Spleen (tissue), 11 donors: Measurements from ENCODE around the gene NHLH1. TPM values are rescaled to one million over a fixed set of nuclear protein-coding genes. Genes with fewer than 3 reads are reported as not detected.

Experiments used
- DNase-seq: peaks from one replicate; pipeline ENCODE4 v3.0.0-alpha.2; 2020
- H3K27ac ChIP-seq, 8 donors: fragments of 200-600 bp; sonication (generic) in 7 of 8; 1 replicate in 4 of 8; 2 replicates in 4 of 8; pipeline versions ENCODE4 v1.5.0 to v1.8.0; 2016 to 2021; ENCODE audit warnings: inconsistent platforms in 4 of 8, mild to moderate bottlenecking in 4 of 8, moderate library complexity in 1 of 8
- H3K27me3 ChIP-seq, 7 donors: fragments of 200-600 bp; sonication (generic) in 6 of 7; replicated peaks in 1 of 7; 1 replicate in 4 of 7; 2 replicates in 3 of 7; pipeline versions ENCODE4 v1.5.0 to v1.8.0; 2016 to 2021; ENCODE audit warnings: inconsistent platforms in 3 of 7, mild to moderate bottlenecking in 1 of 7
- H3K36me3 ChIP-seq, 6 donors: fragments of 200-600 bp; sonication (generic) in 5 of 6; 1 replicate in 4 of 6; 2 replicates in 2 of 6; pipeline versions ENCODE4 v1.5.0 to v1.8.0; 2016 to 2021; ENCODE audit warnings: inconsistent platforms in 2 of 6
- H3K4me1 ChIP-seq, 6 donors: fragments of 200-600 bp; sonication (generic) in 5 of 6; 1 replicate in 3 of 6; 2 replicates in 3 of 6; pipeline versions ENCODE4 v1.5.0 to v1.8.0; 2016 to 2021; ENCODE audit warnings: inconsistent platforms in 3 of 6
- H3K4me3 ChIP-seq, 8 donors: fragments of 200-600 bp; sonication (generic) in 7 of 8; 1 replicate in 4 of 8; 2 replicates in 4 of 8; pipeline versions ENCODE4 v1.5.0 to v1.8.0; 2016 to 2021; ENCODE audit warnings: inconsistent platforms in 4 of 8, mild to moderate bottlenecking in 4 of 8, moderate library complexity in 2 of 8
- H3K9me3 ChIP-seq, 8 donors: fragments of 200-600 bp; sonication (generic) in 7 of 8; 1 replicate in 4 of 8; 2 replicates in 4 of 8; pipeline versions ENCODE4 v1.5.0 to v1.8.0; 2016 to 2021; ENCODE audit warnings: inconsistent platforms in 4 of 8
- POLR2A ChIP-seq, 3 donors: fragments of 450-650 bp; IDR thresholded peaks; one replicate each; pipeline ENCODE4 v1.5.1; 2017; ENCODE audit warnings: antibody characterized with exemption in 3 of 3, mild to moderate bottlenecking in 1 of 3
- POLR2AphosphoS5 ChIP-seq, 3 donors: sonication (generic); formaldehyde crosslinking; IDR thresholded peaks; one replicate each; pipeline ENCODE4 v1.5.1; 2017; ENCODE audit warnings: antibody characterized with exemption in 3 of 3
- WGBS, 5 donors: extraction: QIAGEN DNeasy Blood & Tissue Kit in 3 of 5; methylation state at CpG; one replicate each; pipeline versions ENCODE4 v1.1.5 to v1.1.7; 2013 to 2018; 5-methylcytosine and 5-hydroxymethylcytosine counted together
- intact Hi-C: fragments of 100-400 bp; cut with DNase I; formaldehyde crosslinking; loops from one replicate; pipeline ENCODE4 v1.15.0; 2023; ENCODE audit warnings: low total_unique reads
- polyA plus RNA-seq, 3 donors: library from polyadenylated mRNA; stranded (reverse); fragments of 200-250 nt; gene quantifications; one replicate each; pipeline ENCODE4 v1.2.1, GENCODE V29; 2013
- total RNA-seq, 7 donors: library from RNA; depleted of rRNA in 3 of 7; stranded (reverse); fragments of >200 nt in 3 of 7; fragmentation: NEBNext Ultra II Directional in 4 of 7; extraction: Animal tissue kit (Norgen Biotek cat#: 25700) in 4 of 7; gene quantifications; one replicate each; pipeline versions ENCODE4 v1.1.0 to v1.2.1, GENCODE V29; 2016 to 2021
- TF ChIP-seq, protein P1 (sequence below), 11 experiments: fragments of 200-600 bp in 7 of 11; fragments of 450-650 bp in 4 of 11; sonication (generic) in 4 of 11; IDR thresholded peaks in 8 of 11; conservative IDR thresholded peaks in 3 of 11; 1 replicate in 7 of 11; 2 replicates in 4 of 11; pipeline versions ENCODE4 v1.4.0 to v1.8.0; 2016 to 2021; ENCODE audit warnings: antibody characterized with exemption in 11 of 11, inconsistent platforms in 4 of 11, mild to moderate bottlenecking in 1 of 11
- donor health status: healthy with polysubstance abuse.
- donor health status: DM: no; HTN: no; CAD: no; lungs with moderate emphysema.
- donor health status: DM: no; HTN: no; CAD: no.
- donor health status: Bipolar disorder and iron deficiency.
- donor health status: healthy.
- donor health status: DM: no; HTN: no; CAD: no.
- donor health status: DM: yes; HTN: yes; CAD: no.

The NHLH1 gene
- total and polyA plus RNA-seq, 10 donors: 0.08 to 0.56 (median 0.23) TPM; not detected in 1

DNA sequence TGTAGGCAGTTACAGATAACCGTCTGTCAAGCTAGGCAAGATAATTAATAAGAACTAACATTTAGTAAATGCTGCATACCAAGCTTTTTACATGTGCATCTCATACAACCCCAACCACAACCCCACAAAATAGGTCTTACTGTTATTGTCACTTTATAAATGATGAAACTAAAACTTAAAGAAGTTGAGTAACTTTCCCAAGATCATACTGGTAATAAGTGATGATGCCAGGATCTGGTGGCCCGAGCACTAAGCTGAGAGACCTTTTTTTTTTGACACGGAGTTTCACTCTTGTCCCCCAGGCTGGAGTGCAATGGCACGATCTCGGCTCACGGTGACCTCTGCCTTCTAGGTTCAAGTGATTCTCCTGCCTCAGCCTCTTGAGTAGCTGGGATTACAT, 21.9 kb upstream of the NHLH1 start:
- intact Hi-C loops: no loop called here
- H3K4me3 ChIP-seq: peak overlapping the region in 1 of 8 donors; percentile 79
- H3K27ac ChIP-seq: peak overlapping the region in 1 of 8 donors; percentile 96
- H3K36me3 ChIP-seq: peaks cover 0 to 60% (median 33%) of the 10 kb centered on the region in 6 donors
- no peaks in the 10 kb centered on the region for H3K27me3 ChIP-seq
- DNase-seq: no peak
- 86 to 98% (median 95%) methylated on average over 6 of the region's 6 CpGs for WGBS, 5 donors
- H3K4me1 ChIP-seq: peaks cover 35 to 76% (median 67%) of the 10 kb centered on the region in 6 donors
- TF ChIP-seq POLR2A (IDR thresholded peaks at IDR 0.05): no peak
- TF ChIP-seq, protein P1, sequence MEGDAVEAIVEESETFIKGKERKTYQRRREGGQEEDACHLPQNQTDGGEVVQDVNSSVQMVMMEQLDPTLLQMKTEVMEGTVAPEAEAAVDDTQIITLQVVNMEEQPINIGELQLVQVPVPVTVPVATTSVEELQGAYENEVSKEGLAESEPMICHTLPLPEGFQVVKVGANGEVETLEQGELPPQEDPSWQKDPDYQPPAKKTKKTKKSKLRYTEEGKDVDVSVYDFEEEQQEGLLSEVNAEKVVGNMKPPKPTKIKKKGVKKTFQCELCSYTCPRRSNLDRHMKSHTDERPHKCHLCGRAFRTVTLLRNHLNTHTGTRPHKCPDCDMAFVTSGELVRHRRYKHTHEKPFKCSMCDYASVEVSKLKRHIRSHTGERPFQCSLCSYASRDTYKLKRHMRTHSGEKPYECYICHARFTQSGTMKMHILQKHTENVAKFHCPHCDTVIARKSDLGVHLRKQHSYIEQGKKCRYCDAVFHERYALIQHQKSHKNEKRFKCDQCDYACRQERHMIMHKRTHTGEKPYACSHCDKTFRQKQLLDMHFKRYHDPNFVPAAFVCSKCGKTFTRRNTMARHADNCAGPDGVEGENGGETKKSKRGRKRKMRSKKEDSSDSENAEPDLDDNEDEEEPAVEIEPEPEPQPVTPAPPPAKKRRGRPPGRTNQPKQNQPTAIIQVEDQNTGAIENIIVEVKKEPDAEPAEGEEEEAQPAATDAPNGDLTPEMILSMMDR (IDR thresholded peaks at IDR 0.05 in 8 of 11, conservative IDR thresholded peaks at IDR 0.05 in 3 of 11): no peak
- no peak for TF ChIP-seq POLR2AphosphoS5 (IDR thresholded peaks at IDR 0.05)
- H3K9me3 ChIP-seq: no peaks in the 10 kb centered on the region

DNA sequence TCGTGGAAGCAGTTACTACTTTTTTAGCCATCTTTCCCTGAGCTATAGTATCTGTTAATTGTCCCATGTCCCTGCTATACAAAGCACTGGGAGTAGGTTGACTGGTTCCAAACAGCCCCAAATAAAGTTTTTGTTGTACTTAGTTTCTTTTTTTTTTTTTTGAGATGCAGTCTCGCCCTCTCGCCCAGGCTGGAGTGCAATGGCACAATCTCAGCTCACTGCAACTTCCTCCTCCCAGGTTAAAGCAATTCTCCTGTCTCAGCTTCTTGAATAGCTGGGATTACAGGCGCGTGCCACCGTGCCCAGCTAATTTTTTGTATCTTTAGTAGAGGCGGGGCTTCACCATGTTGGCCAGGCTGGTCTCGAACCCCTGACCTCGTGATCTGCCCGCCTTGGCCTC, 20.4 kb upstream of the NHLH1 start:
- intact Hi-C loops: no loop called here
- Histone ChIP-seq H3K36me3 (peaks cover 8 to 69% (median 45%) of the 10 kb centered on the region in 6 donors), H3K9me3 (no peaks in the 10 kb centered on the region), H3K27me3 (no peaks in the 10 kb centered on the region), H3K4me3 (peak overlapping the region in 1 of 8 donors; percentile 30), H3K27ac (peak overlapping the region in 7 of 8 donors; percentile 56 to 96 (median 75)), H3K4me1 (peaks cover 21 to 61% (median 51%) of the 10 kb centered on the region in 6 donors)
- no peak for DNase-seq
- TF ChIP-seq POLR2A (IDR thresholded peaks at IDR 0.05) (no peak), POLR2AphosphoS5 (IDR thresholded peaks at IDR 0.05) (no peak)
- TF ChIP-seq, protein P1 (IDR thresholded peaks at IDR 0.05 in 8 of 11, conservative IDR thresholded peaks at IDR 0.05 in 3 of 11): no peak
- 68 to 86% (median 73%) methylated on average over 10 of the region's 10 CpGs for WGBS, 5 donors

DNA sequence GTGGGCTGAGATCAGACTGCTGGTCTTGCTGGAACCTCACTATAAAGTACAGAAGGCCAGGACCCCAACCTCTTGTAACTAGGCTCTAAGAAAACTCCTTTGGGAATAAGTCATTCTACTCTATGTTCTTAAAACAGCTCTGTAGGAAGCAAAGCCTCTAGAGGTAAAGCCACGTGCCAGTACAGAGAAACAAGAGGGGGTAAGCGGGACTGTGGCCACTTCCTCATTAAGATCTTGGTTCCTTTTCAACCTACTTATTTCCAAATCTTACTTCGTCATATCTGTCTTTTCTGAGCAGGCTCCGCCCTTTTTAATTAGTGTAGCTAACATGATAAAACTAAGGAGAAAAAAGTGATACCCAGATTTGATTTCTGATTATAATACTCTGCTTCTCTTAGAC, 19.9 kb upstream of the NHLH1 start:
- H3K4me1 ChIP-seq: peaks cover 16 to 56% (median 46%) of the 10 kb centered on the region in 6 donors
- no peak for DNase-seq
- H3K9me3 ChIP-seq: no peaks in the 10 kb centered on the region
- TF ChIP-seq POLR2AphosphoS5 (IDR thresholded peaks at IDR 0.05): no peak
- TF ChIP-seq, protein P1 (IDR thresholded peaks at IDR 0.05 in 8 of 11, conservative IDR thresholded peaks at IDR 0.05 in 3 of 11): no peak
- TF ChIP-seq POLR2A (IDR thresholded peaks at IDR 0.05): no peak
- H3K27me3 ChIP-seq: no peaks in the 10 kb centered on the region
- peaks cover 8 to 74% (median 50%) of the 10 kb centered on the region in 6 donors for H3K36me3 ChIP-seq
- H3K27ac ChIP-seq: peak overlapping the region; percentile 1 to 96 (median 74)
- H3K4me3 ChIP-seq: peak overlapping the region in 1 of 8 donors; percentile 30
- intact Hi-C loops: no loop called here
- 38 to 48% (median 44%) methylated on average over 4 of the region's 4 CpGs for WGBS, 5 donors

DNA sequence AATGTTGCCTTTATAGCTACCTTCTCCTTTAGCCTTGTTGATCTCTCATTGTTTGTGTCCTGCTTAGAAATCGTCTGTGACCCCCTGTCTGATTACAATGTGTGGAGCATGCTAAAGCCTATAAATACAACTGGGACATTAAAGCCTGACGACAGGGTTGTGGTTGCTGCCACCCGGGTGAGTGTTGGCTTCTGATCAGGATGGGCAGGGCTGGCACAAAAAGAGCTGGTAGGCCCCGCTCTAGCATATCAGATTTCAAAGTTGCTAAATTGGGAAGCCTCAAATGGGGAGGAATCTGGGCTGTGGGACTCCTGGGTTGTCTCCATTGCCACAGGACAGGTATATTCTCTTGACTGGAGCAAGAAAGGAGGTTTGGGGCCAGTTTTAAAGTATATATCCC, 15.2 kb upstream of the NHLH1 start:
- Histone ChIP-seq H3K27ac (no peak overlapping the region), H3K27me3 (no peaks in the 10 kb centered on the region), H3K36me3 (peaks cover 19 to 99% (median 89%) of the 10 kb centered on the region in 6 donors), H3K4me1 (peaks cover 4 to 19% (median 12%) of the 10 kb centered on the region in 6 donors), H3K4me3 (no peak overlapping the region), H3K9me3 (no peaks in the 10 kb centered on the region)
- DNase-seq: no peak
- intact Hi-C loops: no loop called here
- TF ChIP-seq POLR2AphosphoS5 (IDR thresholded peaks at IDR 0.05) (no peak), POLR2A (IDR thresholded peaks at IDR 0.05) (no peak)
- TF ChIP-seq, protein P1 (IDR thresholded peaks at IDR 0.05 in 8 of 11, conservative IDR thresholded peaks at IDR 0.05 in 3 of 11): no peak
- 85 to 96% (median 89%) methylated on average over 4 of the region's 4 CpGs for WGBS, 5 donors
